Measurements from ENCODE around the gene THY1. TPM values are rescaled to one million over a fixed set of nuclear protein-coding genes. Genes with fewer than 3 reads are reported as not detected.

Gene THY1
- total RNA-seq, 1 donor from 2014 or later: 49.2 TPM

GRCh38 chr11:119416606-119417580 is 6.1 kb downstream of the THY1 start:
- Histone ChIP-seq H3K79me2 (ENCODE audit: low read depth) (peaks cover 19% of the 10 kb centered on the region), H3K9ac (no peak overlapping the region), H3K27me3 (no peaks in the 10 kb centered on the region), H3K36me3 (no peaks in the 10 kb centered on the region), H3K4me3 (no peak overlapping the region), H4K20me1 (ENCODE audit: low read depth) (peaks cover 23% of the 10 kb centered on the region), H3K27ac (no peak overlapping the region), H3K4me1 (peaks cover 9% of the 10 kb centered on the region), H3K4me2 (no peak overlapping the region), H2AFZ (replicated peaks) (no peak overlapping the region), H3F3A (ENCODE audit: low read depth) (peaks cover 6% of the 10 kb centered on the region), H3K9me3 (ENCODE audit: low read depth) (no peaks in the 10 kb centered on the region)
- DNase-seq (ENCODE audit: low spot score): no peak
- Mint-ChIP-seq H3K36me3 (peaks cover 17% of the 10 kb centered on the region), H3K9me3 (no peaks in the 10 kb centered on the region), H3K27ac (peak overlapping the region; percentile 78), H3K4me3 (no peak overlapping the region), H3K4me1 (peaks cover 16% of the 10 kb centered on the region), H3K27me3 (ENCODE audit: insufficient read depth, low read depth) (peaks cover 4% of the 10 kb centered on the region)
- TF ChIP-seq CTCF (IDR thresholded peaks at IDR 0.05) (no peak), EZH2phosphoT487 (IDR thresholded peaks at IDR 0.05) (no peak), EZH2 (IDR thresholded peaks at IDR 0.05) (no peak)

GRCh38 chr11:119415966-119416365 is 7.0 kb downstream of the THY1 start:
- peaks cover 3% of the 10 kb centered on the region for H3K4me1 ChIP-seq
- DNase-seq (ENCODE audit: low spot score): no peak
- peaks cover 17% of the 10 kb centered on the region for H3K36me3 Mint-ChIP-seq
- no peaks in the 10 kb centered on the region for H3K9me3 Mint-ChIP-seq
- H2AFZ ChIP-seq (replicated peaks): no peak overlapping the region
- H3K27me3 ChIP-seq: no peaks in the 10 kb centered on the region
- H3K27ac ChIP-seq: no peak overlapping the region
- no peak overlapping the region for H3K4me3 ChIP-seq
- peaks cover 10% of the 10 kb centered on the region for H3K79me2 ChIP-seq (ENCODE audit: low read depth)
- no peaks in the 10 kb centered on the region for H3K9me3 ChIP-seq (ENCODE audit: low read depth)
- H3K27ac Mint-ChIP-seq: no peak overlapping the region
- H3K4me2 ChIP-seq: no peak overlapping the region
- no peak overlapping the region for H3K9ac ChIP-seq
- peaks cover 11% of the 10 kb centered on the region for H3K4me1 Mint-ChIP-seq
- TF ChIP-seq CTCF (IDR thresholded peaks at IDR 0.05): no peak
- TF ChIP-seq EZH2phosphoT487 (IDR thresholded peaks at IDR 0.05): no peak
- no peak for TF ChIP-seq EZH2 (IDR thresholded peaks at IDR 0.05)
- H3K36me3 ChIP-seq: no peaks in the 10 kb centered on the region
- peaks cover 4% of the 10 kb centered on the region for H3K27me3 Mint-ChIP-seq (ENCODE audit: insufficient read depth, low read depth)
- H4K20me1 ChIP-seq (ENCODE audit: low read depth): peaks cover 13% of the 10 kb centered on the region
- no peak overlapping the region for H3K4me3 Mint-ChIP-seq
- H3F3A ChIP-seq (ENCODE audit: low read depth): no peaks in the 10 kb centered on the region

GRCh38 chr11:119415517-119415916 is 7.5 kb downstream of the THY1 start:
- H3K4me1 Mint-ChIP-seq: peaks cover 7% of the 10 kb centered on the region
- no peak overlapping the region for H3K4me3 Mint-ChIP-seq
- Histone ChIP-seq H4K20me1 (ENCODE audit: low read depth) (peaks cover 9% of the 10 kb centered on the region), H3K4me3 (no peak overlapping the region), H3K36me3 (no peaks in the 10 kb centered on the region), H2AFZ (replicated peaks) (no peak overlapping the region), H3K27me3 (no peaks in the 10 kb centered on the region), H3K79me2 (ENCODE audit: low read depth) (peaks cover 5% of the 10 kb centered on the region), H3K4me2 (no peak overlapping the region), H3F3A (ENCODE audit: low read depth) (no peaks in the 10 kb centered on the region), H3K9ac (no peak overlapping the region), H3K27ac (no peak overlapping the region), H3K9me3 (ENCODE audit: low read depth) (no peaks in the 10 kb centered on the region), H3K4me1 (no peaks in the 10 kb centered on the region)
- peaks cover 17% of the 10 kb centered on the region for H3K36me3 Mint-ChIP-seq
- DNase-seq (ENCODE audit: low spot score): no peak
- peaks cover 4% of the 10 kb centered on the region for H3K27me3 Mint-ChIP-seq (ENCODE audit: insufficient read depth, low read depth)
- TF ChIP-seq CTCF (IDR thresholded peaks at IDR 0.05): no peak
- TF ChIP-seq EZH2phosphoT487 (IDR thresholded peaks at IDR 0.05): no peak
- TF ChIP-seq EZH2 (IDR thresholded peaks at IDR 0.05): no peak
- H3K27ac Mint-ChIP-seq: no peak overlapping the region
- H3K9me3 Mint-ChIP-seq: no peaks in the 10 kb centered on the region

Data from neural progenitor cell (in vitro differentiated cells).